Breast epithelium (tissue), 3 donors: ENCODE data around the gene PHOSPHO1.

Source experiments
- POLR2A ChIP-seq: fragments of 450-650 bp; IDR thresholded peaks from one replicate; pipeline ENCODE4 v1.6.1; 2016; ENCODE audit warnings: antibody characterized with exemption, mild to moderate bottlenecking, moderate library complexity
- POLR2AphosphoS5 ChIP-seq, 3 donors: sonication (generic); formaldehyde crosslinking; IDR thresholded peaks; one replicate each; pipeline ENCODE4 v1.6.1; 2017; ENCODE audit warnings: antibody characterized with exemption in 3 of 3
- TF ChIP-seq, protein P1 (sequence below), 3 donors: fragments of 450-650 bp; IDR thresholded peaks; one replicate each; pipeline ENCODE4 v1.5.1; 2016 to 2017; ENCODE audit warnings: antibody characterized with exemption in 3 of 3, mild to moderate bottlenecking in 3 of 3, moderate library complexity in 3 of 3

DNA sequence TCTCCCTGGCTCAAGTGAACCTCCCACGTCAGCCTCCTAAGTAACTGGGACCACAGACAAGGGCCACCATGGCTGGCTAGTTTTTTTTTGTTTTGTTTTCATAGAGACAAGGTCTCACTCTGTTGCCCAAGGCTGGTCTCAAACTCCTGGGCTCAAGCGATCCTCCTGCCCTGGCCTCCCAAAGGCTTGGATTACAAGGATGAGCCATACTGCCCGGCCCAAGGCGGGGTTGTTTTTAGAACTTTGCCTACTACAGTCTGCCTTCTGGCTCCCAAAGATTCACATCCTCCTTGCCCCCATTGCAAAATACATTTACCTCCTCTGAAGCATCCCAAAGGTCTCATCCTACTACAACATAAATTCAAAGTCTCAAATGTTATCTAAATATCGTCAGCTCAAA lies 49.5 kb upstream of the PHOSPHO1 start:
- TF ChIP-seq, protein P1, sequence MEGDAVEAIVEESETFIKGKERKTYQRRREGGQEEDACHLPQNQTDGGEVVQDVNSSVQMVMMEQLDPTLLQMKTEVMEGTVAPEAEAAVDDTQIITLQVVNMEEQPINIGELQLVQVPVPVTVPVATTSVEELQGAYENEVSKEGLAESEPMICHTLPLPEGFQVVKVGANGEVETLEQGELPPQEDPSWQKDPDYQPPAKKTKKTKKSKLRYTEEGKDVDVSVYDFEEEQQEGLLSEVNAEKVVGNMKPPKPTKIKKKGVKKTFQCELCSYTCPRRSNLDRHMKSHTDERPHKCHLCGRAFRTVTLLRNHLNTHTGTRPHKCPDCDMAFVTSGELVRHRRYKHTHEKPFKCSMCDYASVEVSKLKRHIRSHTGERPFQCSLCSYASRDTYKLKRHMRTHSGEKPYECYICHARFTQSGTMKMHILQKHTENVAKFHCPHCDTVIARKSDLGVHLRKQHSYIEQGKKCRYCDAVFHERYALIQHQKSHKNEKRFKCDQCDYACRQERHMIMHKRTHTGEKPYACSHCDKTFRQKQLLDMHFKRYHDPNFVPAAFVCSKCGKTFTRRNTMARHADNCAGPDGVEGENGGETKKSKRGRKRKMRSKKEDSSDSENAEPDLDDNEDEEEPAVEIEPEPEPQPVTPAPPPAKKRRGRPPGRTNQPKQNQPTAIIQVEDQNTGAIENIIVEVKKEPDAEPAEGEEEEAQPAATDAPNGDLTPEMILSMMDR (IDR thresholded peaks at IDR 0.05) = no peak
- no peak for TF ChIP-seq POLR2A
- TF ChIP-seq POLR2AphosphoS5 (IDR thresholded peaks at IDR 0.05) = no peak
